ENCODE results near the gene CDH9. TPM values are rescaled to one million over a fixed set of nuclear protein-coding genes. Genes with fewer than 3 reads are reported as not detected.

The CDH9 gene
- total RNA-seq, 3 donors from 2014 or later (not counting 1 experiment from before 2014, with no cell fraction given) = not detected

GRCh38 chr5:27009540-27009915, 28.9 kb downstream of the CDH9 start:
- 22% methylated on average over 1 of the region's 1 CpG for WGBS (ENCODE audit: insufficient coverage)
- no peak overlapping the region for H3K4me3 ChIP-seq (ENCODE audit: low read length)
- no peaks in the 10 kb centered on the region for H3K36me3 ChIP-seq (ENCODE audit: control insufficient read depth, insufficient read depth, low read length)
- Mint-ChIP-seq H3K9me3 (peaks cover 16 to 19% of the 10 kb centered on the region in 2 donors), H3K4me3 (no peak overlapping the region), H3K27ac (no peak overlapping the region), H3K36me3 (peaks cover 10% of the 10 kb centered on the region), H3K27me3 (ENCODE audit: low read depth in 2 of 2) (no peaks in the 10 kb centered on the region), H3K4me1 (no peaks in the 10 kb centered on the region)
- no peaks in the 10 kb centered on the region for H3K4me1 ChIP-seq (ENCODE audit: control insufficient read depth, insufficient read depth, low read length)
- no peak overlapping the region for H3K27ac ChIP-seq (ENCODE audit: low read length)
- intact Hi-C loops (cut with micrococcal nuclease) = no loop called here
- ATAC-seq (no peak), DNase-seq (no peak)
- TF ChIP-seq CTCF (IDR thresholded peaks at IDR 0.05) = no peak
- H3K27me3 ChIP-seq (ENCODE audit: control insufficient read depth, insufficient read depth, low read length) = no peaks in the 10 kb centered on the region
- no peaks in the 10 kb centered on the region for H3K9me3 ChIP-seq (ENCODE audit: control insufficient read depth, insufficient read depth, low read length)

- 86% methylated on average over 2 of the region's 3 CpGs for WGBS (ENCODE audit: insufficient coverage)
- Mint-ChIP-seq H3K36me3 (peaks cover 16% of the 10 kb centered on the region), H3K4me1 (no peaks in the 10 kb centered on the region), H3K9me3 (peaks cover 22 to 23% of the 10 kb centered on the region in 2 donors), H3K27ac (no peak overlapping the region), H3K27me3 (ENCODE audit: low read depth in 2 of 2) (no peaks in the 10 kb centered on the region), H3K4me3 (no peak overlapping the region)
- ATAC-seq (no peak), DNase-seq (no peak)
- Histone ChIP-seq H3K4me1 (ENCODE audit: control insufficient read depth, insufficient read depth, low read length) (no peaks in the 10 kb centered on the region), H3K4me3 (ENCODE audit: low read length) (no peak overlapping the region), H3K27ac (ENCODE audit: low read length) (no peak overlapping the region), H3K9me3 (ENCODE audit: control insufficient read depth, insufficient read depth, low read length) (no peaks in the 10 kb centered on the region), H3K27me3 (ENCODE audit: control insufficient read depth, insufficient read depth, low read length) (no peaks in the 10 kb centered on the region), H3K36me3 (ENCODE audit: control insufficient read depth, insufficient read depth, low read length) (no peaks in the 10 kb centered on the region)
- intact Hi-C loops (cut with micrococcal nuclease) = no loop called here
- TF ChIP-seq CTCF (IDR thresholded peaks at IDR 0.05) = no peak
These were observed 29.5 kb downstream of the CDH9 start for GRCh38 chr5:27008604-27009539.

- no peak for DNase-seq
- Histone ChIP-seq H3K27me3 (ENCODE audit: control insufficient read depth, insufficient read depth, low read length) (no peaks in the 10 kb centered on the region), H3K9me3 (ENCODE audit: control insufficient read depth, insufficient read depth, low read length) (no peaks in the 10 kb centered on the region), H3K4me1 (ENCODE audit: control insufficient read depth, insufficient read depth, low read length) (no peaks in the 10 kb centered on the region), H3K4me3 (ENCODE audit: low read length) (no peak overlapping the region), H3K36me3 (ENCODE audit: control insufficient read depth, insufficient read depth, low read length) (no peaks in the 10 kb centered on the region), H3K27ac (ENCODE audit: low read length) (no peak overlapping the region)
- Mint-ChIP-seq H3K9me3 (peaks cover 22 to 28% of the 10 kb centered on the region in 2 donors), H3K27me3 (ENCODE audit: low read depth in 2 of 2) (no peaks in the 10 kb centered on the region), H3K27ac (no peak overlapping the region), H3K4me1 (no peaks in the 10 kb centered on the region), H3K36me3 (peaks cover 18% of the 10 kb centered on the region), H3K4me3 (no peak overlapping the region)
- intact Hi-C loops (cut with micrococcal nuclease) = no loop called here
- no peak for ATAC-seq
- no peak for TF ChIP-seq CTCF (IDR thresholded peaks at IDR 0.05)
These were observed 31.3 kb downstream of the CDH9 start for GRCh38 chr5:27007121-27007520.
